NT2/D1 (cell line): ENCODE results near the gene NTRK2.
A peak's percentile ranks its signal among the peaks of the same experiment; 100 is the strongest.

Experiments
- DNase-seq: peaks from one replicate; pipeline ENCODE4 v3.0.0-alpha.2; 2011; ENCODE audit warnings: low read depth, low spot score
- H3K27me3 ChIP-seq: 2 replicates; pipeline ENCODE4 v1.6.0; 2011; ENCODE audit warnings: mild to moderate bottlenecking; ENCODE audit not compliant: insufficient read length, insufficient read depth
- H3K36me3 ChIP-seq: 2 replicates; pipeline ENCODE4 v1.6.1; 2011; ENCODE audit warnings: mild to moderate bottlenecking, low read length, mixed read lengths; ENCODE audit not compliant: insufficient read depth, insufficient read length
- H3K4me1 ChIP-seq: 2 replicates; pipeline ENCODE4 v1.5.1; 2011; ENCODE audit not compliant: insufficient read depth, insufficient read length
- H3K4me3 ChIP-seq: 2 replicates; pipeline ENCODE4 v1.5.1; 2011; ENCODE audit warnings: low read depth; ENCODE audit not compliant: insufficient read length
- H3K9ac ChIP-seq: 2 replicates; pipeline ENCODE4 v1.6.0; 2011; ENCODE audit warnings: low read depth; ENCODE audit not compliant: insufficient read length
- H3K9me3 ChIP-seq: 2 replicates; pipeline ENCODE4 v1.5.1; 2011; ENCODE audit warnings: mild to moderate bottlenecking, low read length; ENCODE audit not compliant: insufficient read depth
- SUZ12 ChIP-seq: IDR thresholded peaks from 2 replicates; pipeline ENCODE4 v1.6.1; 2011; ENCODE audit not compliant: insufficient read length, insufficient read depth; ENCODE audit errors: extremely low read depth
- YY1 ChIP-seq: IDR thresholded peaks from 2 replicates; pipeline ENCODE4 v1.6.1; 2011; ENCODE audit not compliant: insufficient read length, insufficient read depth
- ZNF274 ChIP-seq: IDR thresholded peaks from 2 replicates; pipeline ENCODE4 v1.6.1; 2011; ENCODE audit warnings: mild to moderate bottlenecking, low read depth, low read length

NTRK2 gene

GRCh38 chr9:84701801-84702200 is 32.3 kb downstream of the NTRK2 start:
- H3K9me3 ChIP-seq = no peaks in the 10 kb centered on the region
- no peaks in the 10 kb centered on the region for H3K27me3 ChIP-seq
- no peaks in the 10 kb centered on the region for H3K4me1 ChIP-seq
- no peak overlapping the region for H3K9ac ChIP-seq
- no peak overlapping the region for H3K4me3 ChIP-seq
- no peak for DNase-seq
- TF ChIP-seq SUZ12 = no peak
- TF ChIP-seq YY1 = no peak
- no peak for TF ChIP-seq ZNF274
- no peaks in the 10 kb centered on the region for H3K36me3 ChIP-seq

GRCh38 chr9:84702471-84702870 is 32.9 kb downstream of the NTRK2 start:
- TF ChIP-seq YY1 (no peak), SUZ12 (no peak), ZNF274 (no peak)
- Histone ChIP-seq H3K9ac (no peak overlapping the region), H3K27me3 (no peaks in the 10 kb centered on the region), H3K4me3 (no peak overlapping the region), H3K4me1 (no peaks in the 10 kb centered on the region), H3K36me3 (no peaks in the 10 kb centered on the region), H3K9me3 (no peaks in the 10 kb centered on the region)
- DNase-seq = no peak

GRCh38 chr9:84703793-84704192 is 34.3 kb downstream of the NTRK2 start:
- no peak for TF ChIP-seq YY1
- no peak for TF ChIP-seq SUZ12
- Histone ChIP-seq H3K27me3 (no peaks in the 10 kb centered on the region), H3K36me3 (no peaks in the 10 kb centered on the region), H3K9ac (no peak overlapping the region), H3K9me3 (no peaks in the 10 kb centered on the region), H3K4me1 (no peaks in the 10 kb centered on the region), H3K4me3 (no peak overlapping the region)
- DNase-seq = no peak

GRCh38 chr9:84705128-84705527 is 35.6 kb downstream of the NTRK2 start:
- Histone ChIP-seq H3K9ac (no peak overlapping the region), H3K36me3 (no peaks in the 10 kb centered on the region), H3K27me3 (no peaks in the 10 kb centered on the region), H3K9me3 (no peaks in the 10 kb centered on the region), H3K4me1 (no peaks in the 10 kb centered on the region), H3K4me3 (no peak overlapping the region)
- DNase-seq = no peak
- no peak for TF ChIP-seq ZNF274
- no peak for TF ChIP-seq YY1
- no peak for TF ChIP-seq SUZ12

GRCh38 chr9:84708400-84708799 is 38.9 kb downstream of the NTRK2 start:
- H3K9me3 ChIP-seq = no peaks in the 10 kb centered on the region
- H3K4me1 ChIP-seq = no peaks in the 10 kb centered on the region
- no peaks in the 10 kb centered on the region for H3K27me3 ChIP-seq
- DNase-seq = peak; percentile 90
- H3K4me3 ChIP-seq = no peak overlapping the region
- no peaks in the 10 kb centered on the region for H3K36me3 ChIP-seq
- no peak overlapping the region for H3K9ac ChIP-seq
- TF ChIP-seq YY1 = no peak

- DNase-seq = no peak
- no peaks in the 10 kb centered on the region for H3K36me3 ChIP-seq
- no peaks in the 10 kb centered on the region for H3K9me3 ChIP-seq
- no peak overlapping the region for H3K4me3 ChIP-seq
- TF ChIP-seq ZNF274 = no peak
- TF ChIP-seq SUZ12 = no peak
- TF ChIP-seq YY1 = no peak
- H3K9ac ChIP-seq = no peak overlapping the region
- H3K4me1 ChIP-seq = no peaks in the 10 kb centered on the region
- no peaks in the 10 kb centered on the region for H3K27me3 ChIP-seq
Measured at GRCh38 chr9:84709056-84709455, 39.5 kb downstream of the NTRK2 start.

GRCh38 chr9:84710701-84711397 is 41.3 kb downstream of the NTRK2 start:
- Histone ChIP-seq H3K36me3 (no peaks in the 10 kb centered on the region), H3K27me3 (no peaks in the 10 kb centered on the region), H3K9ac (no peak overlapping the region), H3K4me1 (no peaks in the 10 kb centered on the region), H3K9me3 (no peaks in the 10 kb centered on the region), H3K4me3 (no peak overlapping the region)
- TF ChIP-seq YY1 (no peak), ZNF274 (no peak), SUZ12 (no peak)
- no peak for DNase-seq
